Endothelial cell of umbilical vein (primary cell): ENCODE measurements around the gene NDUFB5.

ENCODE experiments used
- CTCF ChIP-seq, 2 donors: IDR thresholded peaks; 1 replicate in 1 of 2; 2 replicates in 1 of 2; pipeline ENCODE4 v1.5.1; 2011; ENCODE audit warnings: low read length in 2 of 2, mild to moderate bottlenecking in 2 of 2, moderate library complexity in 2 of 2, control low read depth in 1 of 2, inconsistent platforms in 1 of 2, low read depth in 1 of 2; ENCODE audit not compliant: insufficient read depth in 1 of 2; ENCODE audit errors: extremely low read depth in 1 of 2
- EZH2 ChIP-seq: IDR thresholded peaks from 2 replicates; pipeline ENCODE4 v1.6.1; 2012; ENCODE audit warnings: borderline replicate concordance, low read depth, mild to moderate bottlenecking, moderate library complexity, low read length, inconsistent platforms; ENCODE audit not compliant: severe bottlenecking
- FOS ChIP-seq: IDR thresholded peaks from 2 replicates; pipeline ENCODE4 v1.6.1; 2011; ENCODE audit warnings: mild to moderate bottlenecking, low read length, moderate library complexity, borderline replicate concordance; ENCODE audit not compliant: insufficient read depth
- JUN ChIP-seq: IDR thresholded peaks from 2 replicates; pipeline ENCODE4 v1.6.1; 2011; ENCODE audit warnings: borderline replicate concordance, low read depth; ENCODE audit not compliant: insufficient read length, insufficient read depth
- MAX ChIP-seq: IDR thresholded peaks from 2 replicates; pipeline ENCODE4 v1.6.1; 2011; ENCODE audit not compliant: insufficient read depth, insufficient read length
- POLR2A ChIP-seq: IDR thresholded peaks from 2 replicates; pipeline ENCODE4 v1.6.1; 2012; ENCODE audit warnings: low read depth, mild to moderate bottlenecking, control low read depth, low read length
- POLR2AphosphoS5 ChIP-seq: IDR thresholded peaks from 2 replicates; pipeline ENCODE4 v1.6.1; 2012; ENCODE audit warnings: low read depth, mild to moderate bottlenecking, control low read depth, low read length, moderate library complexity; ENCODE audit not compliant: insufficient read depth

- no peak for TF ChIP-seq EZH2
- TF ChIP-seq CTCF (IDR thresholded peaks at IDR 0.05; ENCODE audit: extremely low read depth in 1 of 2, insufficient read depth in 1 of 2, low read depth in 1 of 2, low read length in 2 of 2): no peak
- TF ChIP-seq POLR2A: no peak
- no peak for TF ChIP-seq JUN
- no peak for TF ChIP-seq MAX
- no peak for TF ChIP-seq FOS
- TF ChIP-seq POLR2AphosphoS5: no peak
Observed at GRCh38 chr3:179606534-179607085, 2.0 kb downstream of the NDUFB5 start.
